IPS-20b (cell line): Measurements from ENCODE around the gene IFNL1.
A peak's percentile ranks its signal among the peaks of the same experiment; 100 is the strongest.

Experiments used
- H3K27ac ChIP-seq: one replicate; pipeline ENCODE4 v1.5.1; 2013; ENCODE audit warnings: low read length
- H3K27me3 ChIP-seq: 2 replicates; pipeline ENCODE4 v1.6.1; 2013; ENCODE audit warnings: mild to moderate bottlenecking, low read length, inconsistent platforms; ENCODE audit not compliant: insufficient read depth
- H3K36me3 ChIP-seq: 2 replicates; pipeline ENCODE4 v1.6.1; 2013; ENCODE audit warnings: low read depth, mild to moderate bottlenecking, inconsistent platforms, low read length, moderate library complexity; ENCODE audit not compliant: insufficient read depth
- H3K4me1 ChIP-seq: 2 replicates; pipeline ENCODE4 v1.6.1; 2013; ENCODE audit warnings: mild to moderate bottlenecking, control low read depth, inconsistent platforms, low read length, moderate library complexity; ENCODE audit not compliant: insufficient read depth
- H3K4me3 ChIP-seq: 2 replicates; pipeline ENCODE4 v1.5.1; 2013; ENCODE audit warnings: mild to moderate bottlenecking, low read length, inconsistent platforms
- H3K9ac ChIP-seq: 2 replicates; pipeline ENCODE4 v1.6.1; 2013; ENCODE audit warnings: low read depth, mild to moderate bottlenecking, inconsistent platforms, low read length, moderate library complexity
- H3K9me3 ChIP-seq: 2 replicates; pipeline ENCODE4 v1.6.1; 2013; ENCODE audit warnings: mild to moderate bottlenecking, low read depth, low read length, inconsistent platforms; ENCODE audit not compliant: insufficient read depth

The IFNL1 gene

GRCh38 chr19:39296055-39296645 lies at the start of gene IFNL1:
TSS of gene IFNL1 (plus strand) at chr19:39296407. CDS start at chr19:39296422, 15 bp downstream.
- peaks cover 18% of the 10 kb centered on the region; the same call in 1 of the 2 replicates for H3K27me3 ChIP-seq
- no peaks in the 10 kb centered on the region for H3K36me3 ChIP-seq
- no peak within 1 kb of the TSS for H3K9ac ChIP-seq
- H3K27ac ChIP-seq, result no peak within 1 kb of the TSS
- no peaks in the 10 kb centered on the region for H3K9me3 ChIP-seq
- H3K4me1 ChIP-seq, result no peaks in the 10 kb centered on the region
- no peak within 1 kb of the TSS for H3K4me3 ChIP-seq

- Histone ChIP-seq H3K9me3 (no peaks in the 10 kb centered on the region), H3K4me3 (peak overlapping the region; percentile 43; the same call in 1 of the 2 replicates), H3K27me3 (peaks cover 63% of the 10 kb centered on the region), H3K36me3 (no peaks in the 10 kb centered on the region), H3K9ac (no peak overlapping the region), H3K27ac (no peak overlapping the region), H3K4me1 (no peaks in the 10 kb centered on the region)
Measured at GRCh38 chr19:39246951-39247669, 49.1 kb upstream of the IFNL1 start.

- Histone ChIP-seq H3K4me3 (peak overlapping the region; percentile 43; the same call in 1 of the 2 replicates), H3K9ac (no peak overlapping the region), H3K36me3 (no peaks in the 10 kb centered on the region), H3K9me3 (no peaks in the 10 kb centered on the region), H3K27me3 (peaks cover 72% of the 10 kb centered on the region), H3K4me1 (no peaks in the 10 kb centered on the region), H3K27ac (no peak overlapping the region)
Measured at GRCh38 chr19:39247701-39248664, 48.2 kb upstream of the IFNL1 start.

- no peaks in the 10 kb centered on the region for H3K36me3 ChIP-seq
- H3K9ac ChIP-seq, result no peak within 1 kb of the TSS
- H3K27ac ChIP-seq, result no peak within 1 kb of the TSS
- H3K27me3 ChIP-seq, result peaks cover 80% of the 10 kb centered on the region
- no peaks in the 10 kb centered on the region for H3K9me3 ChIP-seq
- H3K4me1 ChIP-seq, result no peaks in the 10 kb centered on the region
- peak within 1 kb of the TSS; percentile 43; the same call in 1 of the 2 replicates for H3K4me3 ChIP-seq
Measured at GRCh38 chr19:39248806-39249205, 47.4 kb upstream of the IFNL1 start, which contains the start of gene IFNL4. TSS of gene IFNL4 (minus strand) at chr19:39248856.

GRCh38 chr19:39251081-39251480 lies 45.1 kb upstream of the IFNL1 start:
- no peaks in the 10 kb centered on the region for H3K9me3 ChIP-seq
- H3K36me3 ChIP-seq, result no peaks in the 10 kb centered on the region
- no peak overlapping the region for H3K27ac ChIP-seq
- peaks cover 77% of the 10 kb centered on the region for H3K27me3 ChIP-seq
- no peak overlapping the region for H3K9ac ChIP-seq
- no peak overlapping the region for H3K4me3 ChIP-seq
- no peaks in the 10 kb centered on the region for H3K4me1 ChIP-seq

- Histone ChIP-seq H3K4me1 (no peaks in the 10 kb centered on the region), H3K9me3 (no peaks in the 10 kb centered on the region), H3K27ac (no peak overlapping the region), H3K27me3 (peaks cover 78% of the 10 kb centered on the region), H3K9ac (no peak overlapping the region), H3K36me3 (no peaks in the 10 kb centered on the region), H3K4me3 (no peak overlapping the region)
Measured at GRCh38 chr19:39251846-39252245, 44.4 kb upstream of the IFNL1 start.

- H3K9me3 ChIP-seq, result no peaks in the 10 kb centered on the region
- no peaks in the 10 kb centered on the region for H3K4me1 ChIP-seq
- no peak overlapping the region for H3K4me3 ChIP-seq
- no peaks in the 10 kb centered on the region for H3K36me3 ChIP-seq
- H3K9ac ChIP-seq, result no peak overlapping the region
- H3K27ac ChIP-seq, result no peak overlapping the region
- peaks cover 71% of the 10 kb centered on the region for H3K27me3 ChIP-seq
Measured at GRCh38 chr19:39252458-39252857, 43.7 kb upstream of the IFNL1 start.

GRCh38 chr19:39253374-39254149 lies 42.6 kb upstream of the IFNL1 start:
- Histone ChIP-seq H3K9me3 (no peaks in the 10 kb centered on the region), H3K36me3 (no peaks in the 10 kb centered on the region), H3K27me3 (peaks cover 60% of the 10 kb centered on the region), H3K4me3 (no peak overlapping the region), H3K4me1 (no peaks in the 10 kb centered on the region), H3K9ac (no peak overlapping the region), H3K27ac (no peak overlapping the region)

GRCh38 chr19:39254531-39255345 lies 41.5 kb upstream of the IFNL1 start:
- peaks cover 53% of the 10 kb centered on the region for H3K27me3 ChIP-seq
- H3K4me1 ChIP-seq, result no peaks in the 10 kb centered on the region
- H3K9ac ChIP-seq, result no peak overlapping the region
- H3K27ac ChIP-seq, result no peak overlapping the region
- no peaks in the 10 kb centered on the region for H3K36me3 ChIP-seq
- no peak overlapping the region for H3K4me3 ChIP-seq
- H3K9me3 ChIP-seq, result no peaks in the 10 kb centered on the region

- Histone ChIP-seq H3K9ac (no peak overlapping the region), H3K9me3 (no peaks in the 10 kb centered on the region), H3K27me3 (peaks cover 54% of the 10 kb centered on the region), H3K36me3 (no peaks in the 10 kb centered on the region), H3K27ac (no peak overlapping the region), H3K4me3 (no peak overlapping the region), H3K4me1 (no peaks in the 10 kb centered on the region)
Measured at GRCh38 chr19:39257227-39257626, 39.0 kb upstream of the IFNL1 start.
